ENCODE measurements around the gene R3HDM2. TPM values are rescaled to one million over a fixed set of nuclear protein-coding genes. Genes with fewer than 3 reads are reported as not detected.
"Not testable (repeated sequence)": the region's sequence is repeated elsewhere in the genome, so short reads cannot be mapped to it uniquely, and the experiment has no call there.

The R3HDM2 gene
- polyA plus RNA-seq, 1 donor from 2014 or later = 11.1 TPM

- no peaks in the 10 kb centered on the region for H3K27me3 ChIP-seq (ENCODE audit: insufficient read depth, low read depth, low read length)
- TF ChIP-seq EP300 (conservative IDR thresholded peaks at IDR 0.05; ENCODE audit: poor library complexity, severe bottlenecking) (no peak), TAF1 (IDR thresholded peaks at IDR 0.05; ENCODE audit: low read depth) (no peak), REST (IDR thresholded peaks at IDR 0.05; ENCODE audit: borderline replicate concordance) (no peak), EZH2 (IDR thresholded peaks at IDR 0.05; ENCODE audit: borderline replicate concordance, insufficient read depth, low read length, poor library complexity, severe bottlenecking) (no peak), RAD21 (conservative IDR thresholded peaks at IDR 0.05) (no peak), SMC3 (conservative IDR thresholded peaks at IDR 0.05; ENCODE audit: poor library complexity) (no peak)
- no peaks in the 10 kb centered on the region for H4K20me1 ChIP-seq (ENCODE audit: insufficient read depth)
- no peak overlapping the region for H3K27ac ChIP-seq (ENCODE audit: low read length)
- H3K9ac ChIP-seq (ENCODE audit: low read length) = no peak overlapping the region
- H3K36me3 ChIP-seq (ENCODE audit: insufficient read depth, low read length) = no peaks in the 10 kb centered on the region
- H3K9me2 ChIP-seq (ENCODE audit: insufficient read depth, low read length) = no peaks in the 10 kb centered on the region
- H2AFZ ChIP-seq (ENCODE audit: low read depth, low read length) = no peak overlapping the region
- H3K9me3 ChIP-seq (ENCODE audit: low read length) = no peaks in the 10 kb centered on the region
- H3K79me2 ChIP-seq (replicated peaks; ENCODE audit: insufficient read depth, low read length) = no peaks in the 10 kb centered on the region
- H3F3A ChIP-seq (ENCODE audit: insufficient read depth, low read length, poor library complexity, severe bottlenecking) = no peaks in the 10 kb centered on the region
- no peak overlapping the region for H3K4me3 ChIP-seq (ENCODE audit: low read length)
- no peak overlapping the region for H3K4me2 ChIP-seq (ENCODE audit: low read length)
Measured at GRCh38 chr12:57315681-57316080, 115.2 kb downstream of the R3HDM2 start.

- H2AFZ ChIP-seq (ENCODE audit: low read depth, low read length); H3K36me3 ChIP-seq (ENCODE audit: insufficient read depth, low read length); H3K9ac ChIP-seq (ENCODE audit: low read length); H3K9me3 ChIP-seq (ENCODE audit: low read length); H3F3A ChIP-seq (ENCODE audit: insufficient read depth, low read length, poor library complexity, severe bottlenecking); H3K79me2 ChIP-seq (replicated peaks; ENCODE audit: insufficient read depth, low read length); H3K27ac ChIP-seq (ENCODE audit: low read length); H3K9me2 ChIP-seq (ENCODE audit: insufficient read depth, low read length); H3K27me3 ChIP-seq (ENCODE audit: insufficient read depth, low read depth, low read length); H3K4me2 ChIP-seq (ENCODE audit: low read length); H3K4me3 ChIP-seq (ENCODE audit: low read length); H4K20me1 ChIP-seq (ENCODE audit: insufficient read depth): not testable (repeated sequence)
Measured at GRCh38 chr12:57312287-57312686, 118.6 kb downstream of the R3HDM2 start.

GRCh38 chr12:57309420-57309819, 121.4 kb downstream of the R3HDM2 start:
- H3K27me3 ChIP-seq (ENCODE audit: insufficient read depth, low read depth, low read length) = no peaks in the 10 kb centered on the region
- no peak overlapping the region for H3K27ac ChIP-seq (ENCODE audit: low read length)
- H3K36me3 ChIP-seq (ENCODE audit: insufficient read depth, low read length) = peaks cover 8% of the 10 kb centered on the region
- no peaks in the 10 kb centered on the region for H3K79me2 ChIP-seq (replicated peaks; ENCODE audit: insufficient read depth, low read length)
- H3K9me2 ChIP-seq (ENCODE audit: insufficient read depth, low read length) = no peaks in the 10 kb centered on the region
- no peaks in the 10 kb centered on the region for H3K9me3 ChIP-seq (ENCODE audit: low read length)
- H3K4me3 ChIP-seq (ENCODE audit: low read length) = no peak overlapping the region
- no peaks in the 10 kb centered on the region for H4K20me1 ChIP-seq (ENCODE audit: insufficient read depth)
- H2AFZ ChIP-seq (ENCODE audit: low read depth, low read length) = no peak overlapping the region
- H3K9ac ChIP-seq (ENCODE audit: low read length) = no peak overlapping the region
- no peaks in the 10 kb centered on the region for H3F3A ChIP-seq (ENCODE audit: insufficient read depth, low read length, poor library complexity, severe bottlenecking)
- no peak overlapping the region for H3K4me2 ChIP-seq (ENCODE audit: low read length)
- TF ChIP-seq POLR2AphosphoS5 (IDR thresholded peaks at IDR 0.05) (no peak), MXI1 (conservative IDR thresholded peaks at IDR 0.05; ENCODE audit: poor library complexity, severe bottlenecking) (no peak), EP300 (conservative IDR thresholded peaks at IDR 0.05; ENCODE audit: poor library complexity, severe bottlenecking) (no peak), RAD21 (conservative IDR thresholded peaks at IDR 0.05) (no peak), CTCF (IDR thresholded peaks at IDR 0.05; ENCODE audit: poor library complexity, severe bottlenecking) (no peak), TAF1 (IDR thresholded peaks at IDR 0.05; ENCODE audit: low read depth) (no peak), SMC3 (conservative IDR thresholded peaks at IDR 0.05; ENCODE audit: poor library complexity) (no peak)

Measured in neural cell (in vitro differentiated cells).